GM13976 (cell line): ENCODE measurements around the gene SEC14L5.
"Not testable (repeated sequence)": the region's sequence is repeated elsewhere in the genome, so short reads cannot be mapped to it uniquely, and the experiment has no call there.

Experiments used
- DNase-seq: peaks from one replicate; pipeline ENCODE4 v3.0.0; 2012; ENCODE audit warnings: low spot score
- CTCF ChIP-seq: IDR thresholded peaks from 2 replicates; pipeline ENCODE4 v1.5.1; 2012; ENCODE audit warnings: borderline replicate concordance, mild to moderate bottlenecking; ENCODE audit not compliant: insufficient read depth; ENCODE audit errors: extremely low read depth, missing control alignments, control extremely low read depth
- in situ Hi-C: fragments of 300-500 bp; cut with MboI; formaldehyde crosslinking; loops from one replicate; pipeline ENCODE4 v1.12.0; 2022; ENCODE audit warnings: low sequenced_read_pairs, mixed read lengths, inconsistent platforms; ENCODE audit not compliant: unreplicated experiment

Gene SEC14L5

GRCh38 chr16:4927661-4928060, 30.5 kb upstream of the SEC14L5 start:
- in situ Hi-C loops = no loop called here
- TF ChIP-seq CTCF = no peak
- DNase-seq = no peak

- TF ChIP-seq CTCF = no peak
- in situ Hi-C loops = no loop called here
- no peak for DNase-seq
Observed at GRCh38 chr16:4928227-4928626, 29.9 kb upstream of the SEC14L5 start.

- DNase-seq, in situ Hi-C loops: not testable (repeated sequence)
Observed at GRCh38 chr16:4929619-4930018, 28.5 kb upstream of the SEC14L5 start.

GRCh38 chr16:4931381-4931780, 26.7 kb upstream of the SEC14L5 start:
- DNase-seq = no peak
- in situ Hi-C loops = no loop called here
- TF ChIP-seq CTCF = no peak

GRCh38 chr16:4933433-4933832, 24.7 kb upstream of the SEC14L5 start:
- no peak for TF ChIP-seq CTCF
- in situ Hi-C loops = no loop called here
- no peak for DNase-seq

- in situ Hi-C loops = no loop called here
Observed at GRCh38 chr16:4933871-4934395, 24.2 kb upstream of the SEC14L5 start.

GRCh38 chr16:4934591-4934990, 23.5 kb upstream of the SEC14L5 start:
- no peak for TF ChIP-seq CTCF
- in situ Hi-C loops = no loop called here
- DNase-seq = no peak

More at GRCh38 chr16:4933871-4934395, 24.2 kb upstream of the SEC14L5 start:
- TF ChIP-seq CTCF = no peak
- DNase-seq = no peak
